Stomach (tissue), 4 donors: ENCODE measurements around the gene MEOX2.

Experiments used
- EP300 ChIP-seq: sonication (generic); formaldehyde crosslinking; IDR thresholded peaks from one replicate; pipeline ENCODE4 v1.6.1; 2017; ENCODE audit warnings: antibody characterized with exemption
- POLR2A ChIP-seq, 4 donors: fragments of 450-650 bp; IDR thresholded peaks; one replicate each; pipeline ENCODE4 v1.6.1; 2016; ENCODE audit warnings: antibody characterized with exemption in 4 of 4, control low read depth in 2 of 4, mild to moderate bottlenecking in 1 of 4, moderate library complexity in 1 of 4
- POLR2AphosphoS5 ChIP-seq, 3 donors: sonication (generic); formaldehyde crosslinking; IDR thresholded peaks; one replicate each; pipeline ENCODE4 v1.6.1; 2016; ENCODE audit warnings: antibody characterized with exemption in 3 of 3
- TF ChIP-seq, protein P1 (sequence below), 7 experiments: fragments of 450-650 bp in 4 of 7; fragments of 200-600 bp in 3 of 7; sonication (generic) in 3 of 7; IDR thresholded peaks; one replicate each; pipeline ENCODE4 v1.5.1; 2016 to 2019; ENCODE audit warnings: antibody characterized with exemption in 7 of 7, control low read depth in 2 of 7, mild to moderate bottlenecking in 1 of 7

DNA sequence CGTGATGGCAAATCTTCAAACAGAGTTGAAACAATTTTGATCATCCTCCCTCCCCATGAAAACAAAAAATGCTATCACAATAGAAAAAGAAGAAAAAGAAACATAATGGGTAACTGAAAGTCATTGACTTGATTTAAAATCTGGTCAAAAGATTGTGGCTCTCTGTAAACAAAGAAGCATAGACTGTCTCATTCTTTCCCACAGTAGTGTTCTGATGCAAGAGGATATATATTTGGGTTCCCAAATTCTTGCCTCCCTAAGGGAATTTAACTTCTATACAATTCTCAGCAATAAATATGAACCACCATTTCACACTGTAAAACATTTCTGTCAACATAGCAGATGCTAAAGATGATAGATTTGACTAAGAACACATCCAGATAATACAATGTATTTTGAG lies 32.8 kb upstream of the MEOX2 start:
- TF ChIP-seq EP300 (no peak), POLR2A (IDR thresholded peaks at IDR 0.05) (no peak), POLR2AphosphoS5 (IDR thresholded peaks at IDR 0.05) (no peak)
- TF ChIP-seq, protein P1, sequence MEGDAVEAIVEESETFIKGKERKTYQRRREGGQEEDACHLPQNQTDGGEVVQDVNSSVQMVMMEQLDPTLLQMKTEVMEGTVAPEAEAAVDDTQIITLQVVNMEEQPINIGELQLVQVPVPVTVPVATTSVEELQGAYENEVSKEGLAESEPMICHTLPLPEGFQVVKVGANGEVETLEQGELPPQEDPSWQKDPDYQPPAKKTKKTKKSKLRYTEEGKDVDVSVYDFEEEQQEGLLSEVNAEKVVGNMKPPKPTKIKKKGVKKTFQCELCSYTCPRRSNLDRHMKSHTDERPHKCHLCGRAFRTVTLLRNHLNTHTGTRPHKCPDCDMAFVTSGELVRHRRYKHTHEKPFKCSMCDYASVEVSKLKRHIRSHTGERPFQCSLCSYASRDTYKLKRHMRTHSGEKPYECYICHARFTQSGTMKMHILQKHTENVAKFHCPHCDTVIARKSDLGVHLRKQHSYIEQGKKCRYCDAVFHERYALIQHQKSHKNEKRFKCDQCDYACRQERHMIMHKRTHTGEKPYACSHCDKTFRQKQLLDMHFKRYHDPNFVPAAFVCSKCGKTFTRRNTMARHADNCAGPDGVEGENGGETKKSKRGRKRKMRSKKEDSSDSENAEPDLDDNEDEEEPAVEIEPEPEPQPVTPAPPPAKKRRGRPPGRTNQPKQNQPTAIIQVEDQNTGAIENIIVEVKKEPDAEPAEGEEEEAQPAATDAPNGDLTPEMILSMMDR (IDR thresholded peaks at IDR 0.05): no peak
